H9 (cell line): ENCODE measurements around the gene OR5B12. TPM values are rescaled to one million over a fixed set of nuclear protein-coding genes. Genes with fewer than 3 reads are reported as not detected.

Experiments
- DNase-seq: peaks from one replicate; pipeline ENCODE4 v3.0.0-alpha.2; 2017
- H2AFZ ChIP-seq: one replicate; pipeline ENCODE4 v1.6.1; 2013; ENCODE audit warnings: mild to moderate bottlenecking, low read length, control low read depth, moderate library complexity
- H2AK5ac ChIP-seq: 2 replicates; pipeline ENCODE4 v1.6.1; 2013; ENCODE audit warnings: low read length, control low read depth, mixed read lengths; ENCODE audit not compliant: insufficient read length
- H2BK120ac ChIP-seq: one replicate; pipeline ENCODE4 v1.6.1; 2013; ENCODE audit warnings: low read depth, mild to moderate bottlenecking, low read length, control low read depth, inconsistent platforms; ENCODE audit not compliant: poor library complexity, severe bottlenecking
- H2BK12ac ChIP-seq: 2 replicates; pipeline ENCODE4 v1.6.1; 2013; ENCODE audit warnings: low read length, control low read depth, mixed read lengths, low read depth; ENCODE audit not compliant: insufficient read length
- H2BK15ac ChIP-seq: 2 replicates; pipeline ENCODE4 v1.6.1; 2013; ENCODE audit warnings: low read depth, low read length, control low read depth
- H2BK20ac ChIP-seq: one replicate; pipeline ENCODE4 v1.6.1; 2013; ENCODE audit warnings: low read depth, mild to moderate bottlenecking, low read length, control low read depth, inconsistent platforms; ENCODE audit not compliant: poor library complexity, severe bottlenecking
- H2BK5ac ChIP-seq: 2 replicates; pipeline ENCODE4 v1.6.1; 2013; ENCODE audit warnings: low read length, control low read depth, mixed read lengths; ENCODE audit not compliant: insufficient read length
- H3K14ac ChIP-seq: 2 replicates; pipeline ENCODE4 v1.6.1; 2013; ENCODE audit warnings: low read length, control low read depth; ENCODE audit not compliant: insufficient read depth
- H3K18ac ChIP-seq: 2 replicates; pipeline ENCODE4 v1.6.1; 2013; ENCODE audit warnings: low read depth, mild to moderate bottlenecking, mixed read lengths, low read length, control low read depth; ENCODE audit not compliant: insufficient read length
- H3K23ac ChIP-seq: 2 replicates; pipeline ENCODE4 v1.6.1; 2013; ENCODE audit warnings: low read length, control low read depth, mixed read lengths, low read depth; ENCODE audit not compliant: insufficient read length
- H3K23me2 ChIP-seq: 2 replicates; pipeline ENCODE4 v1.6.1; 2013; ENCODE audit warnings: low read depth, mild to moderate bottlenecking, mixed read lengths, low read length, control low read depth; ENCODE audit not compliant: insufficient read length, poor library complexity, severe bottlenecking
- H3K27ac ChIP-seq: 2 replicates; pipeline ENCODE4 v1.5.1; 2013; ENCODE audit warnings: low read length, control low read depth, mixed read lengths, low read depth; ENCODE audit not compliant: insufficient read length
- H3K27me3 ChIP-seq: 2 replicates; pipeline ENCODE4 v1.6.1; 2013; ENCODE audit warnings: low read length, control low read depth, inconsistent platforms; ENCODE audit not compliant: insufficient read depth
- H3K4ac ChIP-seq: 2 replicates; pipeline ENCODE4 v1.6.1; 2013; ENCODE audit warnings: low read depth, mild to moderate bottlenecking, control low read depth, inconsistent platforms, low read length, moderate library complexity
- H3K4me1 ChIP-seq: 2 replicates; pipeline ENCODE4 v1.6.1; 2013; ENCODE audit warnings: low read length, control low read depth, inconsistent platforms; ENCODE audit not compliant: insufficient read depth
- H3K4me2 ChIP-seq: 2 replicates; pipeline ENCODE4 v1.6.1; 2013; ENCODE audit warnings: low read length, control low read depth, mixed read lengths; ENCODE audit not compliant: insufficient read length, insufficient read depth
- H3K56ac ChIP-seq: 2 replicates; pipeline ENCODE4 v1.6.1; 2013; ENCODE audit warnings: low read depth, mild to moderate bottlenecking, mixed read lengths, low read length, control low read depth; ENCODE audit not compliant: insufficient read length
- H3K79me1 ChIP-seq: 2 replicates; pipeline ENCODE4 v1.6.1; 2013; ENCODE audit warnings: low read depth, mild to moderate bottlenecking, moderate library complexity, low read length, control low read depth, inconsistent platforms; ENCODE audit not compliant: insufficient read depth, poor library complexity, severe bottlenecking
- H3K79me2 ChIP-seq: 2 replicates; pipeline ENCODE4 v1.6.1; 2013; ENCODE audit warnings: low read length, control low read depth, inconsistent platforms; ENCODE audit not compliant: insufficient read depth
- H3K9ac ChIP-seq: 2 replicates; pipeline ENCODE4 v1.6.1; 2013; ENCODE audit warnings: low read length, control low read depth, mixed read lengths; ENCODE audit not compliant: insufficient read length; ENCODE audit errors: extremely low read depth
- H3K9me3 ChIP-seq: one replicate; pipeline ENCODE4 v1.6.1; 2013; ENCODE audit warnings: low read depth, low read length, inconsistent platforms; ENCODE audit not compliant: control insufficient read depth
- H3T11ph ChIP-seq: one replicate; pipeline ENCODE4 v1.6.1; 2013; ENCODE audit warnings: mild to moderate bottlenecking, low read length, control low read depth, inconsistent platforms
- H4K20me1 ChIP-seq: one replicate; pipeline ENCODE4 v1.6.1; 2013; ENCODE audit not compliant: control insufficient read depth, insufficient read length, insufficient read depth
- H4K5ac ChIP-seq: 2 replicates; pipeline ENCODE4 v1.6.1; 2013; ENCODE audit warnings: low read depth, mild to moderate bottlenecking, mixed read lengths, low read length, control low read depth; ENCODE audit not compliant: insufficient read length
- H4K8ac ChIP-seq: replicated peaks from 2 replicates; pipeline ENCODE4 v1.6.1; 2013; ENCODE audit warnings: low read length, control low read depth, mixed read lengths, low read depth; ENCODE audit not compliant: insufficient read length
- H4K91ac ChIP-seq: 2 replicates; pipeline ENCODE4 v1.6.1; 2013; ENCODE audit warnings: low read depth, mild to moderate bottlenecking, moderate library complexity, mixed read lengths, low read length, control low read depth; ENCODE audit not compliant: insufficient read length
- H3K27ac Mint-ChIP-seq, 3 experiments: 2 replicates in 2 of 3; 3 replicates in 1 of 3; pipeline ENCODE4 v1.8.0; 2020 to 2021; ENCODE audit warnings: mixed read lengths in 3 of 3, mild to moderate bottlenecking in 1 of 3, moderate library complexity in 1 of 3
- H3K27me3 Mint-ChIP-seq: 2 replicates; pipeline ENCODE4 v1.8.0; 2021; ENCODE audit warnings: low read depth, mild to moderate bottlenecking, moderate library complexity, mixed read lengths
- H3K36me3 Mint-ChIP-seq, 3 experiments: 2 replicates in 2 of 3; 3 replicates in 1 of 3; pipeline ENCODE4 v1.8.0; 2020 to 2021; ENCODE audit warnings: low read depth in 3 of 3, mixed read lengths in 3 of 3; ENCODE audit not compliant: insufficient read depth in 1 of 3
- H3K4me1 Mint-ChIP-seq, 2 experiments: 2 replicates each; pipeline ENCODE4 v1.8.0; 2020; ENCODE audit warnings: mixed read lengths in 2 of 2
- H3K4me3 Mint-ChIP-seq, 2 experiments: 2 replicates in 1 of 2; 3 replicates in 1 of 2; pipeline ENCODE4 v1.8.0; 2020 to 2021; ENCODE audit warnings: mild to moderate bottlenecking in 2 of 2, mixed read lengths in 2 of 2, moderate library complexity in 1 of 2
- H3K9me3 Mint-ChIP-seq, 2 experiments: 2 replicates in 1 of 2; 3 replicates in 1 of 2; pipeline ENCODE4 v1.8.0; 2020; ENCODE audit warnings: mild to moderate bottlenecking in 2 of 2, mixed read lengths in 2 of 2, moderate library complexity in 1 of 2
- WGBS: extraction: QIAGEN DNeasy Blood & Tissue Kit; methylation state at CpG from one replicate; pipeline ENCODE4 v1.1.7; 2013; ENCODE audit warnings: missing lambda C conversion rate, low lambda C conversion rate, mixed read lengths; ENCODE audit not compliant: insufficient read length; ENCODE audit errors: extremely low coverage; 5-methylcytosine and 5-hydroxymethylcytosine counted together
- total RNA-seq: library from RNA; stranded (reverse); gene quantifications from 2 replicates; pipeline ENCODE4 v1.2.1, GENCODE V29; 2021
- TF ChIP-seq, protein P1 (sequence below): fragments of 200-600 bp; sonication (generic); conservative IDR thresholded peaks from 3 replicates; pipeline ENCODE4 v1.8.0; 2021; ENCODE audit warnings: antibody characterized with exemption, mild to moderate bottlenecking

Gene OR5B12
- total RNA-seq, 1 experiment from 2014 or later = not detected

- Histone ChIP-seq H4K5ac (no peak overlapping the region), H3K27me3 (no peaks in the 10 kb centered on the region), H2BK15ac (no peak overlapping the region), H2AK5ac (no peak overlapping the region), H3K23ac (no peak overlapping the region), H2BK120ac (no peak overlapping the region), H3K9me3 (no peaks in the 10 kb centered on the region), H3K23me2 (no peaks in the 10 kb centered on the region), H4K8ac (no peak overlapping the region), H4K20me1 (no peaks in the 10 kb centered on the region), H3K4me1 (no peaks in the 10 kb centered on the region), H3T11ph (no peak overlapping the region), H3K14ac (no peak overlapping the region; the same call in 1 of the 2 replicates), H3K18ac (no peak overlapping the region), H2AFZ (no peak overlapping the region), H2BK20ac (no peak overlapping the region), H2BK12ac (no peak overlapping the region), H3K27ac (no peak overlapping the region), H3K9ac (no peak overlapping the region), H3K79me2 (no peaks in the 10 kb centered on the region), H3K4me2 (no peak overlapping the region), H3K56ac (no peak overlapping the region), H2BK5ac (no peak overlapping the region), H4K91ac (no peak overlapping the region), H3K79me1 (no peaks in the 10 kb centered on the region), H3K4ac (no peak overlapping the region)
- peaks cover 4% of the 10 kb centered on the region for H3K27me3 Mint-ChIP-seq
- H3K27ac Mint-ChIP-seq = no peak overlapping the region
- no CpG with 5 or more reads among the region's 2 CpGs for WGBS
- TF ChIP-seq, protein P1, sequence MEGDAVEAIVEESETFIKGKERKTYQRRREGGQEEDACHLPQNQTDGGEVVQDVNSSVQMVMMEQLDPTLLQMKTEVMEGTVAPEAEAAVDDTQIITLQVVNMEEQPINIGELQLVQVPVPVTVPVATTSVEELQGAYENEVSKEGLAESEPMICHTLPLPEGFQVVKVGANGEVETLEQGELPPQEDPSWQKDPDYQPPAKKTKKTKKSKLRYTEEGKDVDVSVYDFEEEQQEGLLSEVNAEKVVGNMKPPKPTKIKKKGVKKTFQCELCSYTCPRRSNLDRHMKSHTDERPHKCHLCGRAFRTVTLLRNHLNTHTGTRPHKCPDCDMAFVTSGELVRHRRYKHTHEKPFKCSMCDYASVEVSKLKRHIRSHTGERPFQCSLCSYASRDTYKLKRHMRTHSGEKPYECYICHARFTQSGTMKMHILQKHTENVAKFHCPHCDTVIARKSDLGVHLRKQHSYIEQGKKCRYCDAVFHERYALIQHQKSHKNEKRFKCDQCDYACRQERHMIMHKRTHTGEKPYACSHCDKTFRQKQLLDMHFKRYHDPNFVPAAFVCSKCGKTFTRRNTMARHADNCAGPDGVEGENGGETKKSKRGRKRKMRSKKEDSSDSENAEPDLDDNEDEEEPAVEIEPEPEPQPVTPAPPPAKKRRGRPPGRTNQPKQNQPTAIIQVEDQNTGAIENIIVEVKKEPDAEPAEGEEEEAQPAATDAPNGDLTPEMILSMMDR = no peak
- peaks cover 23 to 48% of the 10 kb centered on the region in 2 experiments for H3K9me3 Mint-ChIP-seq
- no peaks in the 10 kb centered on the region for H3K4me1 Mint-ChIP-seq
- H3K4me3 Mint-ChIP-seq = no peak overlapping the region
- DNase-seq = no peak
- H3K36me3 Mint-ChIP-seq = peaks cover 0 to 23% (median 10%) of the 10 kb centered on the region in 3 experiments; a peak in 5 of 7 replicates
Observed at GRCh38 chr11:58444300-58444699, 2.3 kb upstream of the OR5B12 start.
